H1 (cell line): Measurements from ENCODE around the gene TRABD2B.

Experiments
- BRCA1 ChIP-seq: IDR thresholded peaks from 2 replicates; pipeline ENCODE4 v1.6.1; 2012; ENCODE audit warnings: low read depth, low read length, improper control_type of control experiment
- CBX5 ChIP-seq: fragments of 300-800, 300-1000 bp; sonication (generic); IDR thresholded peaks from 2 replicates; pipeline ENCODE4 v1.7.1; 2016; ENCODE audit warnings: antibody characterized with exemption, low read length, low read depth
- EP300 ChIP-seq, 2 experiments: IDR thresholded peaks; 1 replicate in 1 of 2; 2 replicates in 1 of 2; pipeline ENCODE4 v1.6.1; 2011 to 2012; ENCODE audit warnings: low read depth in 2 of 2, low read length in 2 of 2, mild to moderate bottlenecking in 2 of 2, borderline replicate concordance in 1 of 2, inconsistent platforms in 1 of 2, moderate library complexity in 1 of 2
- EZH2 ChIP-seq: fragments of 200-600 bp; sonication (generic); IDR thresholded peaks from 2 replicates; pipeline ENCODE4 v1.7.1; 2012; ENCODE audit warnings: low read depth, mild to moderate bottlenecking, moderate library complexity, low read length, inconsistent platforms; ENCODE audit not compliant: severe bottlenecking
- JUND ChIP-seq: IDR thresholded peaks from 2 replicates; pipeline ENCODE4 v1.6.1; 2011; ENCODE audit warnings: mild to moderate bottlenecking, improper control_type of control experiment, low read length
- KDM4A ChIP-seq: IDR thresholded peaks from one replicate; pipeline ENCODE4 v1.7.1; 2012; ENCODE audit warnings: low read depth, mild to moderate bottlenecking, moderate library complexity, low read length, inconsistent platforms; ENCODE audit not compliant: severe bottlenecking
- POLR2A ChIP-seq, 2 experiments: IDR thresholded peaks; 1 replicate in 1 of 2; 2 replicates in 1 of 2; pipeline ENCODE4 v1.6.1; 2011; ENCODE audit warnings: low read depth in 2 of 2, low read length in 2 of 2, mild to moderate bottlenecking in 2 of 2; ENCODE audit errors: control extremely low read depth in 1 of 2
- POLR2AphosphoS5 ChIP-seq: IDR thresholded peaks from 2 replicates; pipeline ENCODE4 v1.6.1; 2011; ENCODE audit warnings: low read depth, low read length
- RAD21 ChIP-seq, 2 experiments: IDR thresholded peaks in 1 of 2; conservative IDR thresholded peaks in 1 of 2; 2 replicates each; pipeline ENCODE4 v1.6.1; 2011; ENCODE audit warnings: low read depth in 2 of 2, low read length in 2 of 2, improper control_type of control experiment in 1 of 2, inconsistent platforms in 1 of 2, mild to moderate bottlenecking in 1 of 2, moderate library complexity in 1 of 2
- SRF ChIP-seq: IDR thresholded peaks from 2 replicates; pipeline ENCODE4 v1.6.1; 2011; ENCODE audit warnings: mild to moderate bottlenecking, low read depth, low read length, moderate library complexity
- SUZ12 ChIP-seq: fragments of 200-600 bp; sonication (generic); IDR thresholded peaks from 2 replicates; pipeline ENCODE4 v1.6.1; 2012; ENCODE audit warnings: mild to moderate bottlenecking, inconsistent platforms, low read length, moderate library complexity, mixed read lengths
- TF ChIP-seq, protein P1 (sequence below), 3 experiments: IDR thresholded peaks; 1 replicate in 2 of 3; 2 replicates in 1 of 3; pipeline versions ENCODE4 v1.5.1 to v1.6.1; 2011; ENCODE audit warnings: low read length in 3 of 3, mild to moderate bottlenecking in 3 of 3, inconsistent platforms in 2 of 3, low read depth in 1 of 3, moderate library complexity in 1 of 3; ENCODE audit not compliant: insufficient read depth in 1 of 3; ENCODE audit errors: control extremely low read depth in 1 of 3

DNA sequence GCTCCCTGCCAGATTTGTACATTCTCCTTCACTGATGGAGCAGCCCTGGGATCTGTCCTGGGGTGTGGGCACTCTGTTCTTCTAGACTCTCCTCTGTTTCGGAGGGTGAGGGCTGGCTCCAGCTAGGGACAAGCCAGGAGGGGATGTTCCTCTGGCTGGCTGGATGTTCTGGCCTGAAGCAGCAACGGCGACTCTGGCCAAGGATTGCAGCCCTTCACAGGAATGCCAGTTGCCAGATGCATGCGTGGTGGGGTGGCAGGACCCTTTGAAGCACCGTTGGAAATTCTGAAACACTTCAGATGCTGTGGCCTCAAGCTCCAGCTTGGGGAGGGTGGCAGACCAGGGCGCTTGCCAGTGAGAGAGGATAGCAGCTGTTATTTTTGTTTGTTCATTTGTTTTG lies 210.9 kb downstream of the TRABD2B start:
- no peak for TF ChIP-seq SRF
- no peak for TF ChIP-seq EP300 (IDR thresholded peaks at IDR 0.05; ENCODE audit: borderline replicate concordance in 1 of 2, low read depth in 2 of 2, low read length in 2 of 2)
- TF ChIP-seq, protein P1, sequence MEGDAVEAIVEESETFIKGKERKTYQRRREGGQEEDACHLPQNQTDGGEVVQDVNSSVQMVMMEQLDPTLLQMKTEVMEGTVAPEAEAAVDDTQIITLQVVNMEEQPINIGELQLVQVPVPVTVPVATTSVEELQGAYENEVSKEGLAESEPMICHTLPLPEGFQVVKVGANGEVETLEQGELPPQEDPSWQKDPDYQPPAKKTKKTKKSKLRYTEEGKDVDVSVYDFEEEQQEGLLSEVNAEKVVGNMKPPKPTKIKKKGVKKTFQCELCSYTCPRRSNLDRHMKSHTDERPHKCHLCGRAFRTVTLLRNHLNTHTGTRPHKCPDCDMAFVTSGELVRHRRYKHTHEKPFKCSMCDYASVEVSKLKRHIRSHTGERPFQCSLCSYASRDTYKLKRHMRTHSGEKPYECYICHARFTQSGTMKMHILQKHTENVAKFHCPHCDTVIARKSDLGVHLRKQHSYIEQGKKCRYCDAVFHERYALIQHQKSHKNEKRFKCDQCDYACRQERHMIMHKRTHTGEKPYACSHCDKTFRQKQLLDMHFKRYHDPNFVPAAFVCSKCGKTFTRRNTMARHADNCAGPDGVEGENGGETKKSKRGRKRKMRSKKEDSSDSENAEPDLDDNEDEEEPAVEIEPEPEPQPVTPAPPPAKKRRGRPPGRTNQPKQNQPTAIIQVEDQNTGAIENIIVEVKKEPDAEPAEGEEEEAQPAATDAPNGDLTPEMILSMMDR (IDR thresholded peaks at IDR 0.05; ENCODE audit: control extremely low read depth in 1 of 3, insufficient read depth in 1 of 3, low read depth in 1 of 3, low read length in 3 of 3), result no peak
- TF ChIP-seq POLR2AphosphoS5, result no peak
- TF ChIP-seq CBX5, result no peak
- no peak for TF ChIP-seq POLR2A (IDR thresholded peaks at IDR 0.05; ENCODE audit: control extremely low read depth in 1 of 2, low read depth in 2 of 2, low read length in 2 of 2)
- no peak for TF ChIP-seq SUZ12
- TF ChIP-seq RAD21 (IDR thresholded peaks at IDR 0.05 in 1 of 2, conservative IDR thresholded peaks at IDR 0.05 in 1 of 2; ENCODE audit: low read depth in 2 of 2, low read length in 2 of 2), result no peak
- no peak for TF ChIP-seq KDM4A
- no peak for TF ChIP-seq BRCA1
- no peak for TF ChIP-seq EZH2
- no peak for TF ChIP-seq JUND
